Measurements from ENCODE around the gene CACNA1F.

DNA sequence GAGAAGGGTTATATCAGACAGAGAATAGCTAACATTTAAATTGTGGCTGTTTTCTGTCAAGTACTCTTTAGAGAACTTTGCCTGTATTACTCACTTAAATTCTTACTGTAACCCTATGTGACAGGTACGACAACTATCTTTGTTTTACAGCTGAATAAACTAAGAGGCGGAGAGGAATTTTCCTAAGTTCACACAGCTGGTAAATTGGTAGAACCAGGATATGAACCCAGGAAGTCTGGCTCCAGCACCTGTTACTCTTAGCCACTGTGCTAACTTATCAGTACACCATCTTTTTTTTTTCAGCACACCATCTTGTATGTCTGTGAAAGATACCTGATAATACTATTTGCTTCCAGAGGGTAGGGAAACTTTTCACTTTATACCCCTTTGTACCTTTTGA lies 31.1 kb downstream of the CACNA1F start:
- TF ChIP-seq TARDBP (IDR thresholded peaks at IDR 0.05; ENCODE audit: borderline replicate concordance), result no peak
- TF ChIP-seq, protein P1, sequence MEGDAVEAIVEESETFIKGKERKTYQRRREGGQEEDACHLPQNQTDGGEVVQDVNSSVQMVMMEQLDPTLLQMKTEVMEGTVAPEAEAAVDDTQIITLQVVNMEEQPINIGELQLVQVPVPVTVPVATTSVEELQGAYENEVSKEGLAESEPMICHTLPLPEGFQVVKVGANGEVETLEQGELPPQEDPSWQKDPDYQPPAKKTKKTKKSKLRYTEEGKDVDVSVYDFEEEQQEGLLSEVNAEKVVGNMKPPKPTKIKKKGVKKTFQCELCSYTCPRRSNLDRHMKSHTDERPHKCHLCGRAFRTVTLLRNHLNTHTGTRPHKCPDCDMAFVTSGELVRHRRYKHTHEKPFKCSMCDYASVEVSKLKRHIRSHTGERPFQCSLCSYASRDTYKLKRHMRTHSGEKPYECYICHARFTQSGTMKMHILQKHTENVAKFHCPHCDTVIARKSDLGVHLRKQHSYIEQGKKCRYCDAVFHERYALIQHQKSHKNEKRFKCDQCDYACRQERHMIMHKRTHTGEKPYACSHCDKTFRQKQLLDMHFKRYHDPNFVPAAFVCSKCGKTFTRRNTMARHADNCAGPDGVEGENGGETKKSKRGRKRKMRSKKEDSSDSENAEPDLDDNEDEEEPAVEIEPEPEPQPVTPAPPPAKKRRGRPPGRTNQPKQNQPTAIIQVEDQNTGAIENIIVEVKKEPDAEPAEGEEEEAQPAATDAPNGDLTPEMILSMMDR (IDR thresholded peaks at IDR 0.05 in 2 of 3, conservative IDR thresholded peaks at IDR 0.05 in 1 of 3; ENCODE audit: control insufficient read depth in 2 of 3, extremely low read depth in 1 of 3, insufficient read depth in 1 of 3, low read depth in 3 of 3, low read length in 3 of 3), result no peak
- TF ChIP-seq, protein P2, sequence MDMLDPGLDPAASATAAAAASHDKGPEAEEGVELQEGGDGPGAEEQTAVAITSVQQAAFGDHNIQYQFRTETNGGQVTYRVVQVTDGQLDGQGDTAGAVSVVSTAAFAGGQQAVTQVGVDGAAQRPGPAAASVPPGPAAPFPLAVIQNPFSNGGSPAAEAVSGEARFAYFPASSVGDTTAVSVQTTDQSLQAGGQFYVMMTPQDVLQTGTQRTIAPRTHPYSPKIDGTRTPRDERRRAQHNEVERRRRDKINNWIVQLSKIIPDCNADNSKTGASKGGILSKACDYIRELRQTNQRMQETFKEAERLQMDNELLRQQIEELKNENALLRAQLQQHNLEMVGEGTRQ (IDR thresholded peaks at IDR 0.05; ENCODE audit: borderline replicate concordance, low read depth, low read length), result no peak
- TF ChIP-seq, protein P3, sequence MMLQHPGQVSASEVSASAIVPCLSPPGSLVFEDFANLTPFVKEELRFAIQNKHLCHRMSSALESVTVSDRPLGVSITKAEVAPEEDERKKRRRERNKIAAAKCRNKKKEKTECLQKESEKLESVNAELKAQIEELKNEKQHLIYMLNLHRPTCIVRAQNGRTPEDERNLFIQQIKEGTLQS (IDR thresholded peaks at IDR 0.05; ENCODE audit: borderline replicate concordance, extremely low read depth, low read depth, low read length), result no peak
- TF ChIP-seq MEF2A (IDR thresholded peaks at IDR 0.05; ENCODE audit: insufficient read depth, low read depth, low read length), result no peak
- no peak for TF ChIP-seq MXI1 (IDR thresholded peaks at IDR 0.05; ENCODE audit: low read depth, low read length)
- TF ChIP-seq POLR2A (IDR thresholded peaks at IDR 0.05; ENCODE audit: low read depth, low read length), result no peak
- no peak for TF ChIP-seq ATF2 (IDR thresholded peaks at IDR 0.05; ENCODE audit: low read length)
- TF ChIP-seq BCL3 (IDR thresholded peaks at IDR 0.05; ENCODE audit: borderline replicate concordance, insufficient read depth, low read depth, low read length, poor library complexity, severe bottlenecking), result no peak
- no peak for TF ChIP-seq RFX5 (IDR thresholded peaks at IDR 0.05; ENCODE audit: low read depth, low read length)
- TF ChIP-seq RAD21 (IDR thresholded peaks at IDR 0.05; ENCODE audit: insufficient read depth, low read depth, low read length), result no peak
- no peak for TF ChIP-seq SUPT20H (IDR thresholded peaks at IDR 0.05; ENCODE audit: borderline replicate concordance, control insufficient read depth, low read depth, low read length)
- TF ChIP-seq ESRRA (IDR thresholded peaks at IDR 0.05; ENCODE audit: low read length), result no peak
- TF ChIP-seq, protein P4, sequence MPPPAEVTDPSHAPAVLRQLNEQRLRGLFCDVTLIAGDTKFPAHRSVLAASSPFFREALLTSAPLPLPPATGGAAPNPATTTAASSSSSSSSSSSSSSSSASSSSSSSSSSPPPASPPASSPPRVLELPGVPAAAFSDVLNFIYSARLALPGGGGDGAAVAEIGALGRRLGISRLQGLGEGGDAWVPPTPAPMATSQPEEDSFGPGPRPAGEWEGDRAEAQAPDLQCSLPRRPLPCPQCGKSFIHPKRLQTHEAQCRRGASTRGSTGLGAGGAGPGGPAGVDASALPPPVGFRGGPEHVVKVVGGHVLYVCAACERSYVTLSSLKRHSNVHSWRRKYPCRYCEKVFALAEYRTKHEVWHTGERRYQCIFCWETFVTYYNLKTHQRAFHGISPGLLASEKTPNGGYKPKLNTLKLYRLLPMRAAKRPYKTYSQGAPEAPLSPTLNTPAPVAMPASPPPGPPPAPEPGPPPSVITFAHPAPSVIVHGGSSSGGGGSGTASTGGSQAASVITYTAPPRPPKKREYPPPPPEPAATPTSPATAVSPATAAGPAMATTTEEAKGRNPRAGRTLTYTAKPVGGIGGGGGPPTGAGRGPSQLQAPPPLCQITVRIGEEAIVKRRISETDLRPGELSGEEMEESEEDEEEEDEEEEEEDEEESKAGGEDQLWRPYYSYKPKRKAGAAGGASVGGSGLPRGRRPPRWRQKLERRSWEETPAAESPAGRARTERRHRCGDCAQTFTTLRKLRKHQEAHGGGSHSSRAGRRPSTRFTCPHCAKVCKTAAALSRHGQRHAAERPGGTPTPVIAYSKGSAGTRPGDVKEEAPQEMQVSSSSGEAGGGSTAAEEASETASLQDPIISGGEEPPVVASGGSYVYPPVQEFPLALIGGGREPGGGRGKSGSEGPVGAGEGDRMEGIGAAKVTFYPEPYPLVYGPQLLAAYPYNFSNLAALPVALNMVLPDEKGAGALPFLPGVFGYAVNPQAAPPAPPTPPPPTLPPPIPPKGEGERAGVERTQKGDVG (CRISPR knock-in tag; IDR thresholded peaks at IDR 0.05), result no peak

Data from GM12878 (cell line).